ENCODE measurements around the gene SLC19A1. TPM values are rescaled to one million over a fixed set of nuclear protein-coding genes. Genes with fewer than 3 reads are reported as not detected.
A peak's percentile ranks its signal among the peaks of the same experiment; 100 is the strongest.

Gene SLC19A1
- total RNA-seq (ENCODE audit: low replicate concordance), result 10.6 and 28.2 TPM in 2 replicates
- long read RNA-seq, partial matches to known transcripts, result 0 of 1 reads
- long read RNA-seq, other reads (novel, unspliced or antisense), result 0 of 1 reads

DNA sequence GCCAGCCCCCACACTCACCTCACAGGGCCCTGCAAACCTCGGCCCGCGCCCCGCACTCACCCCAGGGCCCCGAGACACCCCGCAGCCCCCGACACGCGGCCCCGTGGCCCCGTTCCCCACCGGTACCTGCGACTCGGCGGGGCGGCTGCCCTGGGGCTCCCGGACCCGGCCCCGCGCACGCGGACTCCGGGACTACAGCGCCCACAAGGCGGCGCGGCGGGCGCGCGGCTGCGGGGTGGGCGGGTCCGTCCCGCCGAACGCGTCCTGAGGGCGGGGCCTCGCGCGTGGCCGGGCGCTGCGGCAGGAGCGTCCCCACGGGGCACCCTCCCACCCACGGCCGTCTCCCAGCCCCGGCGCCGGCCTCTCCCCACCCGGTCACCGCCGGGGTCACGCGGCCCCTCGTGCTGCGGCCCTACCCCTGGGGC is at the start of gene SLC19A1:
Gene SLC19A1, minus strand, starts transcription at position 199 of the 425 bp plus-strand sequence. CDS start 4,481 bp downstream, outside the sequence.
- Mint-ChIP-seq H3K27ac (no peak within 1 kb of the TSS), H3K27me3 (no peaks in the 10 kb centered on the region), H3K4me1 (ENCODE audit: unreplicated experiment) (peaks cover 4% of the 10 kb centered on the region), H3K36me3 (no peaks in the 10 kb centered on the region), H3K4me3 (peak within 1 kb of the TSS; percentile 86), H3K9me3 (no peaks in the 10 kb centered on the region)
- peak; percentile 67 for TF ChIP-seq CTCF (conservative IDR thresholded peaks at IDR 0.05)
- peak; percentile 84 for DNase-seq (ENCODE audit: extremely low spot score, unreplicated experiment)

DNA sequence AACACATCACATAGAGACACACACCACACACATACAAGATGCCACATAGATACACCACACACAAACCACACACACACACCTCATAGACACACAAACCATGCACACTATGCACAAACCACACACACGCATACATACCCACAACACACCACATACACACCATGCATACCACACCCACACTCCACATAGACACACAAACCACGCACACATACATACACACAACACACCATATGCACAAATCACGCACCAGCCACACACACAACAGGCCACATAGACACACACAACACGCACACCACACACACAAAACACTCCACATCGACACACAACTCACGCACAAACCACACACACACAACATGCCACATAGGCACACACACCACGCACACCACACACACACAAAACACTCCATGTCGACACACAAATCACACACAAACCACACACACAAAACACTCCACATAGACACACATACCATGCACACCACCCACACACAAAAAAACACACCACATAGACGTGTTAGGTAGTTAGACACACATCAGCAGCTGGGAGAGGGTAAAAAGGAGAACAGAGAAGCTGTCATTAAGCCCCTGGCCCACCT is 49.5 kb upstream of the SLC19A1 start:
- Mint-ChIP-seq H3K36me3 (no peaks in the 10 kb centered on the region), H3K4me1 (ENCODE audit: unreplicated experiment) (no peaks in the 10 kb centered on the region), H3K4me3 (no peak overlapping the region), H3K27me3 (peaks cover 40% of the 10 kb centered on the region), H3K9me3 (peaks cover 16% of the 10 kb centered on the region), H3K27ac (no peak overlapping the region)
- TF ChIP-seq CTCF (conservative IDR thresholded peaks at IDR 0.05), result no peak
- DNase-seq (ENCODE audit: extremely low spot score, unreplicated experiment), result no peak

DNA sequence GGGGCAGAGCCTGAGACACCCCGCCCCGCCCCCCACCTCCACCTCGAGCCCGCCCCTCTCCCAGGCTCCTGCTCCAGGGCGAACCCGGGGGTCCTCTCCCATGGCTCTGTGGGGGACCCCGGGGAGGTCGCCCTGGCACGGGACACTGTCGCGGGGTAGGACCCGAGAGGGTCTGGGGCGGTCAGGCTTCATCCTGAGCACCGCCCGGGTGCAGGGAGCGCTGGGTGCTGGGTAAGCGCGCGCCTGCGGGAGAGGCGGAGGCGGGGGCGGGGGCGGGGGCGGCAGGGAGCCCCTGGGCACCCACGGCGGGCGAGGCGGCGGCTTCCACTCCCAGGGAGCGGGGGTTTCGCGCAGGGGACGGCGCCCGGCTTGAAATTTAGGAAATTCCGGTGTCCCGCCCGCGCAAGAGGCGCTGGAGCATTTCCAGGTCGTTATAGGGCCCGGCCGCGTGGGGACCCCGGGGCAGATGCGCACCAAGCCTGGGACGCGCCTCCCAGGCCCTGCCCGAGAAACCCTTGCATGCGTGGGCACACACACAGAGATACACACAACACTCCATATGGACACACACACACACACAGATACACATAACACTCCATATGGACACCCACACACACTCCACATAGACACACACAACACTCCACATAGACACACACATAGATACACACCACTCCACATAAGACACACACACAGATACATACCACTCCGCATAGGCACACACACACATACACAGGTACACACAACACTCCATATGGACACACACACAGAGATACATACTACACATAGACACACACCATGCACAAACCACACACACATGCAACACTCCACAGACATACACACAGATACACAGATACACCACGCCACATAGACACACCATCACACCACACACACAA is 48.7 kb upstream of the SLC19A1 start:
- Mint-ChIP-seq H3K4me3 (no peak overlapping the region), H3K36me3 (no peaks in the 10 kb centered on the region), H3K4me1 (ENCODE audit: unreplicated experiment) (no peaks in the 10 kb centered on the region), H3K27ac (no peak overlapping the region), H3K9me3 (peaks cover 23% of the 10 kb centered on the region), H3K27me3 (peaks cover 42% of the 10 kb centered on the region)
- no peak for TF ChIP-seq CTCF (conservative IDR thresholded peaks at IDR 0.05)
- DNase-seq (ENCODE audit: extremely low spot score, unreplicated experiment), result no peak

GRCh38 chr21:45590246-45590725 is 48.0 kb upstream of the SLC19A1 start:
- Mint-ChIP-seq H3K27ac (no peak overlapping the region), H3K4me1 (ENCODE audit: unreplicated experiment) (no peaks in the 10 kb centered on the region)
- DNase-seq (ENCODE audit: extremely low spot score, unreplicated experiment), result no peak

More at GRCh38 chr21:45590246-45590725, 48.0 kb upstream of the SLC19A1 start:
- no peak for TF ChIP-seq CTCF (conservative IDR thresholded peaks at IDR 0.05)
- Mint-ChIP-seq H3K9me3 (peaks cover 25% of the 10 kb centered on the region), H3K36me3 (no peaks in the 10 kb centered on the region), H3K27me3 (peaks cover 38% of the 10 kb centered on the region), H3K4me3 (peak overlapping the region; percentile 46)
